ENCODE measurements around the gene KIF3C.
"Not testable (repeated sequence)": the region's sequence is repeated elsewhere in the genome, so short reads cannot be mapped to it uniquely, and the experiment has no call there.

DNA sequence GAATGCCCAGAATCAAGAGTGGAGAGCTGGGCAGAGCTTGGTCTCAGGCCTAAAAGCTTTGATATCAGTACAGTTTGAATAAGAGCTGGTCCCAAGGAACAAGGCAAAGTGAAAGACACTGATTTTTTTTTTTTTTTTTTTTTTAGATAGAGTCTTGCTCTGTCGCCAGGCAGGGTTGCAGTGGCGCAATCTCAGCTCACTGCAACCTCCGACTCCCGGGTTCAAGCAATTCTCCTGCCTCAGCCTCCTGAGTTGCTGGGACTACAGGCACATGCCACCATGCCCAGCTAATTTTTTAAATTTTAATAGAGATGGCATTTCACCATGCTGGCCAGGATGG is 34.4 kb upstream of the KIF3C start:
- TF ChIP-seq, protein P1, sequence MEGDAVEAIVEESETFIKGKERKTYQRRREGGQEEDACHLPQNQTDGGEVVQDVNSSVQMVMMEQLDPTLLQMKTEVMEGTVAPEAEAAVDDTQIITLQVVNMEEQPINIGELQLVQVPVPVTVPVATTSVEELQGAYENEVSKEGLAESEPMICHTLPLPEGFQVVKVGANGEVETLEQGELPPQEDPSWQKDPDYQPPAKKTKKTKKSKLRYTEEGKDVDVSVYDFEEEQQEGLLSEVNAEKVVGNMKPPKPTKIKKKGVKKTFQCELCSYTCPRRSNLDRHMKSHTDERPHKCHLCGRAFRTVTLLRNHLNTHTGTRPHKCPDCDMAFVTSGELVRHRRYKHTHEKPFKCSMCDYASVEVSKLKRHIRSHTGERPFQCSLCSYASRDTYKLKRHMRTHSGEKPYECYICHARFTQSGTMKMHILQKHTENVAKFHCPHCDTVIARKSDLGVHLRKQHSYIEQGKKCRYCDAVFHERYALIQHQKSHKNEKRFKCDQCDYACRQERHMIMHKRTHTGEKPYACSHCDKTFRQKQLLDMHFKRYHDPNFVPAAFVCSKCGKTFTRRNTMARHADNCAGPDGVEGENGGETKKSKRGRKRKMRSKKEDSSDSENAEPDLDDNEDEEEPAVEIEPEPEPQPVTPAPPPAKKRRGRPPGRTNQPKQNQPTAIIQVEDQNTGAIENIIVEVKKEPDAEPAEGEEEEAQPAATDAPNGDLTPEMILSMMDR (conservative IDR thresholded peaks at IDR 0.05 in 1 of 2, IDR thresholded peaks at IDR 0.05 in 1 of 2; ENCODE audit: low read depth in 1 of 2, low read length in 2 of 2), result not testable (repeated sequence)
- not testable (repeated sequence) for TF ChIP-seq EZH2 (IDR thresholded peaks at IDR 0.05; ENCODE audit: low read length, missing control alignments)

All from fibroblast of lung (primary cell).